ENCODE results near the gene FIGLA. TPM values are rescaled to one million over a fixed set of nuclear protein-coding genes. Genes with fewer than 3 reads are reported as not detected.

FIGLA gene
- polyA plus RNA-seq, 1 experiment, result not detected

- Histone ChIP-seq H3K27ac (ENCODE audit: low read depth, low read length) (no peak overlapping the region), H3K27me3 (ENCODE audit: control insufficient read depth, insufficient read depth, low read length) (peaks cover 8% of the 10 kb centered on the region), H3K4me3 (ENCODE audit: low read depth, low read length) (no peak overlapping the region), H3K9me3 (ENCODE audit: control insufficient read depth, insufficient read depth, low read length) (no peaks in the 10 kb centered on the region)
- no peak for TF ChIP-seq CTCF (IDR thresholded peaks at IDR 0.05; ENCODE audit: low read depth, low read length)
- no peak for DNase-seq (ENCODE audit: low read depth, low spot score)
- ChIA-PET POLR2A (no interaction called here), CTCF (no interaction called here)
Observed at GRCh38 chr2:70834106-70834505, 43.7 kb upstream of the FIGLA start.

DNA sequence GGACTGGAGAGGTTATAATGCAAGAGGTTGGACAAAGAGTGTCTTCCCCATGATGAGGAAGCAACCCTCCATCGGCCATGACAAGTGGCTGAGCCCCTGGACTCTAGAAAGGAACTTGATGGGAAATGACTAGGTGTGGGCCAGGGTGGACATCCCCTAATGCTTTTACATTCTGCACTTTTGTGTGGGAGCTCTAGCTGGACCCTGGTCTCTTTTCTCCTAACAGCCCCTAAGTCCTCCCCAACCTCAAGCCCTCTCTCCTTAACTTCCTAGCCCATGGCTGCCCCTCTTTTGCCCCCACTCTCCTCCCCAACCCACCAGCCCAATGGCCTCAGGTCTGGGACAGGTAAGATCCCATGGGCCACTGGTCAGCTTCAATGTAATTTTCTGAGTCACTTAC, 42.8 kb upstream of the FIGLA start:
- H3K9me3 ChIP-seq (ENCODE audit: control insufficient read depth, insufficient read depth, low read length), result no peaks in the 10 kb centered on the region
- CTCF ChIA-PET, result no interaction called here
- H3K4me3 ChIP-seq (ENCODE audit: low read depth, low read length), result no peak overlapping the region
- peaks cover 5% of the 10 kb centered on the region for H3K27me3 ChIP-seq (ENCODE audit: control insufficient read depth, insufficient read depth, low read length)
- no peak overlapping the region for H3K27ac ChIP-seq (ENCODE audit: low read depth, low read length)
- POLR2A ChIA-PET, result no interaction called here
- TF ChIP-seq CTCF (IDR thresholded peaks at IDR 0.05; ENCODE audit: low read depth, low read length), result no peak
- no peak for DNase-seq (ENCODE audit: low read depth, low spot score)

DNA sequence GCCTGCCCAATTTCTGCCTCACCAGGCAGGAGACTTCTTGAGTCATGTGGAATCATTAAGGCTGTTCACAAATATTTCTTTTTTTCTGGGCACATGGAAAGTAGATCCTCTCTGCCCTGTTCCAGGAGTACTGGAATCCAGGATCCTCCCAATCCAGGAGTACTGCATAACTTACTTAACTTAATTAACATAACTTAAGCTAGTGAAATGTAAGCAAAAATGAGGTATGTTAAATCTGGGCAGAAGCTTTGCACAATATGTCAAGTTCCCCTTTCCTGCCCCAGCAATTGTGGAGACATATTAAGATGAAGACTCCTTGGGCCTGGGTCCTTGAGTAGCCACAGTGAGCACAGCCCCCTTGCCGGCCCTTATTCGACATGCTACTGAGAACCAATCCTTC, 41.9 kb upstream of the FIGLA start:
- POLR2A ChIA-PET, result no interaction called here
- no peak overlapping the region for H3K4me3 ChIP-seq (ENCODE audit: low read depth, low read length)
- H3K9me3 ChIP-seq (ENCODE audit: control insufficient read depth, insufficient read depth, low read length), result no peaks in the 10 kb centered on the region
- no peak for DNase-seq (ENCODE audit: low read depth, low spot score)
- H3K27ac ChIP-seq (ENCODE audit: low read depth, low read length), result no peak overlapping the region
- H3K27me3 ChIP-seq (ENCODE audit: control insufficient read depth, insufficient read depth, low read length), result peaks cover 8% of the 10 kb centered on the region
- no peak for TF ChIP-seq CTCF (IDR thresholded peaks at IDR 0.05; ENCODE audit: low read depth, low read length)
- CTCF ChIA-PET, result no interaction called here

- POLR2A ChIA-PET, result no interaction called here
- H3K27ac ChIP-seq (ENCODE audit: low read depth, low read length), result no peak overlapping the region
- H3K27me3 ChIP-seq (ENCODE audit: control insufficient read depth, insufficient read depth, low read length), result peaks cover 8% of the 10 kb centered on the region
- no peak for DNase-seq (ENCODE audit: low read depth, low spot score)
- no peak for TF ChIP-seq CTCF (IDR thresholded peaks at IDR 0.05; ENCODE audit: low read depth, low read length)
- no peak overlapping the region for H3K4me3 ChIP-seq (ENCODE audit: low read depth, low read length)
- CTCF ChIA-PET, result no interaction called here
- H3K9me3 ChIP-seq (ENCODE audit: control insufficient read depth, insufficient read depth, low read length), result no peaks in the 10 kb centered on the region
Observed at GRCh38 chr2:70831861-70832260, 41.4 kb upstream of the FIGLA start.

- Histone ChIP-seq H3K27me3 (ENCODE audit: control insufficient read depth, insufficient read depth, low read length) (peaks cover 8% of the 10 kb centered on the region), H3K9me3 (ENCODE audit: control insufficient read depth, insufficient read depth, low read length) (no peaks in the 10 kb centered on the region), H3K27ac (ENCODE audit: low read depth, low read length) (no peak overlapping the region), H3K4me3 (ENCODE audit: low read depth, low read length) (no peak overlapping the region)
- TF ChIP-seq CTCF (IDR thresholded peaks at IDR 0.05; ENCODE audit: low read depth, low read length), result no peak
- ChIA-PET POLR2A (no interaction called here), CTCF (no interaction called here)
- DNase-seq (ENCODE audit: low read depth, low spot score), result no peak
Observed at GRCh38 chr2:70830366-70830765, 39.9 kb upstream of the FIGLA start.
